ENCODE results near the gene NLRC4.

The NLRC4 gene

GRCh38 chr2:32237488-32237887 is 27.2 kb downstream of the NLRC4 start:
- no peak for TF ChIP-seq EP300 (IDR thresholded peaks at IDR 0.05; ENCODE audit: borderline replicate concordance)
- no peak for TF ChIP-seq FOXM1 (IDR thresholded peaks at IDR 0.05; ENCODE audit: borderline replicate concordance, low read depth)
- no peak for TF ChIP-seq TEAD4 (IDR thresholded peaks at IDR 0.05)
- TF ChIP-seq CEBPB (IDR thresholded peaks at IDR 0.05): no peak
- TF ChIP-seq MAX (IDR thresholded peaks at IDR 0.05): no peak

GRCh38 chr2:32235315-32235714 is 29.4 kb downstream of the NLRC4 start:
- no peak for TF ChIP-seq TAF1 (IDR thresholded peaks at IDR 0.05; ENCODE audit: low read depth)
- no peak for TF ChIP-seq YY1 (IDR thresholded peaks at IDR 0.05; ENCODE audit: low read depth)
- TF ChIP-seq ZBTB7A (IDR thresholded peaks at IDR 0.05; ENCODE audit: low read depth): no peak
- TF ChIP-seq FOXM1 (IDR thresholded peaks at IDR 0.05; ENCODE audit: borderline replicate concordance, low read depth): no peak
- no peak for TF ChIP-seq MAX (IDR thresholded peaks at IDR 0.05)
- TF ChIP-seq CREB1 (IDR thresholded peaks at IDR 0.05; ENCODE audit: low read depth): no peak
- no peak for TF ChIP-seq USF1 (IDR thresholded peaks at IDR 0.05)
- no peak for TF ChIP-seq TEAD4 (IDR thresholded peaks at IDR 0.05)
- no peak for TF ChIP-seq EP300 (IDR thresholded peaks at IDR 0.05; ENCODE audit: borderline replicate concordance)

- TF ChIP-seq EP300 (IDR thresholded peaks at IDR 0.05; ENCODE audit: borderline replicate concordance) (no peak), RAD21 (IDR thresholded peaks at IDR 0.05; ENCODE audit: low read depth) (no peak), FOXM1 (IDR thresholded peaks at IDR 0.05; ENCODE audit: borderline replicate concordance, low read depth) (no peak), MAX (IDR thresholded peaks at IDR 0.05) (no peak), USF1 (IDR thresholded peaks at IDR 0.05) (no peak), NFIC (IDR thresholded peaks at IDR 0.05) (no peak), ZBTB7A (IDR thresholded peaks at IDR 0.05; ENCODE audit: low read depth) (no peak), TAF1 (IDR thresholded peaks at IDR 0.05; ENCODE audit: low read depth) (no peak), TCF12 (IDR thresholded peaks at IDR 0.05; ENCODE audit: low read depth) (no peak), CEBPB (IDR thresholded peaks at IDR 0.05) (no peak), TEAD4 (IDR thresholded peaks at IDR 0.05) (no peak), REST (IDR thresholded peaks at IDR 0.05; ENCODE audit: low read depth) (no peak), YY1 (IDR thresholded peaks at IDR 0.05; ENCODE audit: low read depth) (no peak), EGR1 (IDR thresholded peaks at IDR 0.05) (no peak), CREB1 (IDR thresholded peaks at IDR 0.05; ENCODE audit: low read depth) (no peak)
Observed at GRCh38 chr2:32231959-32232358, 32.7 kb downstream of the NLRC4 start.

GRCh38 chr2:32229635-32230034 is 35.1 kb downstream of the NLRC4 start:
- no peak for TF ChIP-seq FOXM1 (IDR thresholded peaks at IDR 0.05; ENCODE audit: borderline replicate concordance, low read depth)
- no peak for TF ChIP-seq YY1 (IDR thresholded peaks at IDR 0.05; ENCODE audit: low read depth)
- no peak for TF ChIP-seq EP300 (IDR thresholded peaks at IDR 0.05; ENCODE audit: borderline replicate concordance)
- no peak for TF ChIP-seq CEBPB (IDR thresholded peaks at IDR 0.05)
- TF ChIP-seq RAD21 (IDR thresholded peaks at IDR 0.05; ENCODE audit: low read depth): no peak
- no peak for TF ChIP-seq EGR1 (IDR thresholded peaks at IDR 0.05)
- TF ChIP-seq TEAD4 (IDR thresholded peaks at IDR 0.05): no peak

GRCh38 chr2:32228181-32228580 is 36.5 kb downstream of the NLRC4 start:
- no peak for TF ChIP-seq EP300 (IDR thresholded peaks at IDR 0.05; ENCODE audit: borderline replicate concordance)
- TF ChIP-seq REST (IDR thresholded peaks at IDR 0.05; ENCODE audit: low read depth): no peak
- no peak for TF ChIP-seq ZBTB7A (IDR thresholded peaks at IDR 0.05; ENCODE audit: low read depth)
- TF ChIP-seq CREB1 (IDR thresholded peaks at IDR 0.05; ENCODE audit: low read depth): no peak
- TF ChIP-seq TEAD4 (IDR thresholded peaks at IDR 0.05): no peak
- no peak for TF ChIP-seq EGR1 (IDR thresholded peaks at IDR 0.05)
- TF ChIP-seq TCF12 (IDR thresholded peaks at IDR 0.05; ENCODE audit: low read depth): no peak
- TF ChIP-seq YY1 (IDR thresholded peaks at IDR 0.05; ENCODE audit: low read depth): no peak
- no peak for TF ChIP-seq USF1 (IDR thresholded peaks at IDR 0.05)
- no peak for TF ChIP-seq CEBPB (IDR thresholded peaks at IDR 0.05)
- TF ChIP-seq TAF1 (IDR thresholded peaks at IDR 0.05; ENCODE audit: low read depth): no peak

GRCh38 chr2:32227492-32227891 is 37.2 kb downstream of the NLRC4 start:
- TF ChIP-seq EP300 (IDR thresholded peaks at IDR 0.05; ENCODE audit: borderline replicate concordance): no peak
- TF ChIP-seq RAD21 (IDR thresholded peaks at IDR 0.05; ENCODE audit: low read depth): no peak
- no peak for TF ChIP-seq TAF1 (IDR thresholded peaks at IDR 0.05; ENCODE audit: low read depth)
- no peak for TF ChIP-seq CEBPB (IDR thresholded peaks at IDR 0.05)
